Measurements from ENCODE around the gene PROSER2.

GRCh38 chr10:11775412-11775811 lies 47.7 kb upstream of the PROSER2 start:
- no peak for TF ChIP-seq ZBTB33 (CRISPR knock-in tag; IDR thresholded peaks at IDR 0.05)
- TF ChIP-seq ZMAT3 (CRISPR knock-in tag; conservative IDR thresholded peaks at IDR 0.05): no peak
- no peak for TF ChIP-seq ZBTB25 (CRISPR knock-in tag; IDR thresholded peaks at IDR 0.05)
- no peak for TF ChIP-seq ETV6 (CRISPR knock-in tag; conservative IDR thresholded peaks at IDR 0.05)
- no peak for TF ChIP-seq CTCF (CRISPR knock-in tag; IDR thresholded peaks at IDR 0.05)

Data from HepG2 (cell line).